ENCODE data around the gene COX11. TPM values are rescaled to one million over a fixed set of nuclear protein-coding genes. Genes with fewer than 3 reads are reported as not detected.
A peak's percentile ranks its signal among the peaks of the same experiment; 100 is the strongest.

COX11 gene
- polyA plus RNA-seq, 12 donors: 31.6 to 47.0 (median 36.9) TPM; not detected in 1

DNA sequence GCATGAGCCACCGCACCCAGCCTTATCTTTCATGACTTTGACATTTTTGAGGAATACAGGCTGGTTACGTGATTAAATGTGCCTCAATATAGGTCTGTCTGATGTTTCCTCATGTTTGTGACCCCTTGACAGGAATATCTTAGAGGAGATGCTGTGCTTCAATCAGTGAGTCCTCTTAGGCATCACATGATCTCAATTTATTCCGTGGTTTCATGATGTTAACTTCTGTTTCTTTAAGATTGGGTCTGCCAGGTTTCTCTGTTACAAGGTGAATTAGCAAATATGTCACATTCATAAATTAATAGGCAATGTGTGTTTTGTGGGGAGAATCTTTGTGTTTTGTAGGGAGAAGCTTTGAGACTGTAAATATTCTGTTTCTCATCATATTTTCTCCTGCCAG lies 3.4 kb upstream of the COX11 start:
- no peak for DNase-seq

DNA sequence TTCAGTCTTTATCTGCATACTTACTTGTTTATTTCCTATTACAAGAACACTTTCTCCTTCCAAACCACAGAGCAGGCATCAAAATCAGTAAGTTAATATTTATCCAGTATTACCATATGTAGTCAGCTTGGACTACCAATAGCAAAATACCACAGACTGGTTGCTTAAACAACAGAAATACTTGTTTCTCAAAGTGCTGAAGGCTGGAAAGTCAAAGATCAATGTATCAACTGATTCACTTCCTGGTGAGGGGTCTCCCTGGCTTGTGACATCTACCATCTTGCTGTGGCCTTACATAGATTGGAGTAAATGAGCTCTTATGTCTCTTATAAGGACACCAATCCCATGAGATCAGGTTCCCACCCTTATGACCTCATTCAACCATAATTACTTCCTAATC lies 2.7 kb upstream of the COX11 start:
- no peak for DNase-seq

DNA sequence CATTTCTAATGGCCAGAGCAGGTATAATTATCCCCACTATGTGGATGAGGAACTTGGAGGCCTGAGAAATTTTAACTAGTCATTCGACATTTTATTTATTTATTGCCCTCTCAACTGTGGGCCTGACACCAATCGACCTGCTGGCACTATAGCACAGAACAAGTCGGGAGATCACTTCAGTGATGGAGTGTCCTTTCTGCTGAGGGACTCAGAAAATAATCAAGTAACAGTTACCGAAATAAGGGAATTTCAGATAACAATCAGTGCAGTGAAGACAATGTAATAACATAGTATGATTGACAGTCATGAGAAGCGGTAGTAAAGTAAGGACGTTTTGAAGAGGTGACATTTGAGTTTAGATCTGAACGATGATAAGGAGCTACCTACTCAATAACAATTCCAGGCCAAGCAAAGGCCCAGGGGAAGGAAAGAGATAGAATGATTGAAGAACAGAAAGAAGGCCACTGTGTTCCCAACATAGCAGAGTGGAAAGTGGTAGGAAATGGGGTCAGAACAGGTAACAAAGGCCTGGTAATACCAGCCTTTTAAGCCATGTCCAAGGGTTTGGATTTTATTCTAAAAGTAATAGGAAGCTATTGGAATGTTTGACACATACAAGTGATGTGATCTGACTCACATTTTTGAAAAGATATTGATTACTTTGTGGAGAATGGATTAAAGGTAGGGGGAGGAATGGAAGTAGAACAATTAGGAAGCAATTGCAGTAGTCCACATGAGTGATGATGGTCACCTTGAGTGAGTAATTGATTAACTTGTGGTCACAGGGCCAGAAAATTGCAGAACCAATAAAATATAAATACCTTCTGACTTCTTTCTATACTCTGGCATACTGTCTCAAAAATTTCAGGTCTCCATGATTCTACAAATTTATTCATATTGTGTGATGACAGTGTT lies 1.5 kb upstream of the COX11 start:
- no peak for DNase-seq

DNA sequence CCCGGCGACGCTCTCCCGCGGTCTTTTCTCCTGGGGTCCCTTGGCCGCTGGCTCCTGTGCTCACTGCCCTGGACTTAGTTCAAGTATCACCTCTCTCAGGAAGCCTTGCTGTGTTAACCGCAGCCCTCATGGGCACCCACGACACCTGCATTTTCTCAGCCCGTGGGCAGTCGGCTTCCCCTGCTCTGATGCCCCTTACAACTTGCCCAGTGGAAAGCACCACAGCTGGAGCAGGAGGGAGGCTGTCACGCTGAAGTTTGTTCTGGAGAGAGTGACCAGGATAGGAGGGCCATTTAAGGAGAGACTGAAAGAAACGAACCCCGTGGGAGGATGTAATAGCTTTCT lies 506 bp upstream of the COX11 start:
- no peak for DNase-seq

DNA sequence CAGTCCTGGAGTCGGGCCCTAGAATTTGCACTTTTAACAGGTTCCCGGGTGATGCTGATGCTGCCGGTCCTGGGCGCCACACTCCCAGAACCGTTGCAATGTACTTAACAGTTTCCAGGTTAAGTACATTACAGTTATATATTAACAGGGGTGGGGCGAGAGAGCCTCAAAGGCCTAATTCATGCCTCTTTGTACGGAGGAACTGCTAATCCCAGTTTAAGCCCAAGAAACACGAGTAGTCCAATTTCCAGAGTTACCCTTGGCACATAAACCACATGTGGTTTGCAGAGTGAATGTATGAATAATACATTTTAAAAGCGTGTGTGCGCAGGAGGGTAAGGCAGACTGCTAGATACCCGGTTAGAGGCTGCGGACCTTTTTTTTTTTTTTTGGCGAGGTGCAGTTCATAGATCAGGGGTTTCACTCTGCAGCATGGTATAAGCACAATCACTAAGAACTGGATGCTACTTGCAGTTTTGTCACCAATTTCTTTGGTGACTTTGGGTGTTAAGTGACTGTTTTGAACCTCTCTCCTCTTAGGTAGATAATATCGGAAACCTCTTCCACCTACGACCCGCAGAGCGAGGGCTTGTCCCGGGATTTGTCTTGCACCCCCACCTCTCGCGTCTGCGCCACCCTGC lies 713 bp downstream of the COX11 start:
- DNase-seq: peak; percentile 35

DNA sequence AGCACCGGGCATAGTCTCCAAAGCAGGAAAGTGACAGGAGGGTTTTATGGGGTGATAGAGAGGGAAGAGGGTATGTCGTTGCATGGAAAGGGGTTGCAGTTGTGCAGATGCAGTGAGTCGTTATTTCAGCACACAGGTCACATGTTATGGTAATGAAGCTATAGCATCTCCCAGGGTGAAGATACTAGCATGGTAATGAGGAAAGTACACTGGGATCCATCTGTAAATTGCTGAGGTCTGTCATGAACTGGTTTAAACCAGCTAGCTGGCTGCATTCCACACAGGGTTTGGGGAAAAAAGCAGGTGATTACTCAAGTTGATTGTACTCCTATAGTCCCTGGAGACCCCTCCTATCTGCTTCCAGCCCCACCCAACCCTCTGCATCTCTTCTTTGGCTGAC lies 11.7 kb downstream of the COX11 start:
- DNase-seq: no peak

DNA sequence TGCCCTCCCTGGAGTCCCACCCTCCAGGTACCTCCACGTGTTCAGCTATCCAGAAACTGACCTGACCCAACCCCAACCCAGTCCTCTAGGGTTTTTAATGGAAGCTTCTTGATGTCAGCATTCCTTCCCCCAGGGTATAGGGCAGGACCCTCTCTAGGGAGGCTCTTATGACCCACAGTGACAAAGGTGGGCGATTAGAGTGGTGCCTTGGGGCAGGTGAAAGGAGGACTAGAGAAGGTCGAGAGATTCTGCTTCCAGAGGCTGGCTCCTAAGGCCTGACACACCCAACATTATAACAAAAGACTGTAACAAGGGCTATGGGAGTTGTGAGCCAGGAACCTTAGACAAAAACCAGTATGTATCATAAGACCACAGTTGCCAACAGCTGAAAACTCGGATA lies 17.2 kb downstream of the COX11 start:
- no peak for DNase-seq

DNA sequence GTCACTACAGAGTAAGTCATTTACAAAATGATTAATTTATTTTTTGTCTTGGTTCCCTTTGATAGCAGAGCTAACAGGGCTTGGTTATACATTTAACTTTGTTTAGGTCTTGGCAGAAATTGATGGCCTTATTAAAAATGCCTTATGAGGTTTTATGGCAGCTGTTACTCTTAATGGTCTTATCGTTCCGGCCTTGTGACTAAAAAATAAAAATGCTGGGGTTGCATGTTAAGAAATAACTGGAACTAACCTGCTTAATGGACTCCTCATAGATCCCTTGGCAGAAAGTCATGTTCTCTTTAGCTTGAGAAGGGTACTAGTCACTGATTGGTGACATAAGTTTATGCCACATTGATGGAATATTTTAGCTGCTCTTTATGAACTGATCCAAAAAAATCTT lies 18.3 kb downstream of the COX11 start:
- no peak for DNase-seq

DNA sequence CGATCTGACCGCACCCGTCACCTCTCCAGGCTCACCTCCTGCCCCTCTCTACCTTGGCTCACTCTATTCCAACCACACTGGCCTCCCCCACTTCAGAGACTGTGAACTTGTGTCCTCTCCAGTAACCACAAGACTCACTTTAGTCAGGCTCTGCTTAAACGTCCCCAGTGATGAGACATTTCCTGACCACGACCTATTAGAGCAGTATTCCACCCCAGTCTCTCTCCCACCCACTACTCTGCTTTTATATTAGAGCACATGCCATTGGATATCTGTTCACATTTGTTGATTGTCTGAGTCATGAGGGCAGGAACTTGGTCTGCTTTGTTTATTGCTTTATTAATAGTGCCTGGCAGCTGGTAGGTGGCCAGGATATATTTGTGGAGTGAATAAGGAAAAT lies 20.1 kb downstream of the COX11 start:
- no peak for DNase-seq

DNA sequence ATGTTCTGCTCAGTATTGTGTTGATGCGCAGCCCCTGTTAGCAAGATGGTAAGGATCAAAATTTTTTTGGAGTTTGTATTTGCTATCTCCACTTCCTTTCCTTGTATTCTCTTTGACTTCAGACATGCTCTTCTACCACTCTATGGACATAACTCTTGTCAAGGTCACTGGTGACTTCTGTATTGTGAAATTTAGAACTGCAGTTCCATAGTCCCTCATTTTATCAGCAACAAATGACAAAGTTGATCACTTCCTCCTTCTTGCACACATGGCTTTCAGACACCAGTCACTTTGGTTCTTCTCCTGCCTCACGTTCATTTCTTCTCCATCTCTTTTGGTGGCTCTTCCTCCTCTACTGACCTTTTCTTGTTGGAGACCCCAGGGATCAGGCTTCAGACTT lies 21.1 kb downstream of the COX11 start:
- DNase-seq: no peak

DNA sequence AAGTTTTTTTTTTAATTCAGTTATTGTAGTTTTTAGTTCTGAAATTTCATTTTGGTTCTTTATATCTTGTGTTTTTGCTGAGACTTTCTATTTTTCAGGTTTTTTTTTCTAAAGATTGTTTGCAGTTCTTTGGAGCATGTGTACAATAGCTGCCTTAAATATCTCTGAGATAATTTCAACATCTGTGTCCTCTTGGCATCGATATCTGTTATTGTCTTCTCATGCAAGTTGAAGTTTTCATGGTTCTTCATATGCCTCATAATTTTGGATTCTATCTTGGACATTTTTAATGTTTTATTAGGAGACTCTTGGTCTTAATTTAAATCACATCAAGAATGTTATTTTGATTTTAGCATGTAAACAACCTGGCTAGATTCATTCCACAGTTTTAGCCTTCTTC lies 22.8 kb downstream of the COX11 start:
- no peak for DNase-seq

DNA sequence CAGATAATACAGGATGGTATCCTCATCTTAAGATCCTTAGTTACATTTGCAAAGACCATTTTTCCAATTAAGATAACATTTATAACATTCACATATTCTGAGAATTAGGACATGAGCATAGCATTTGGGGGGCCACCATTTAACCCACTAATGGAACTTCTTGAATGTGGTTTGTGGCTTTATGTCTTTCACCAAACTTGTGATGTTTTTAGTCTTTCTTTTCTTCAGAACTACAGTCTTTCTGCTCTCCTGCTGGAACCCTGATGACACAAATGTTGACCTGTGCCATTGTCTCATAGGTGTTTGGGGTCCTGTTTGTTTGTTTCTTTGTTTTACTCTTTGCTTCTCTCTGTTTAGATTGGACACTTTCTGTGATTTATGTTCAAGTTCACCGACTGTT lies 23.2 kb downstream of the COX11 start:
- DNase-seq: no peak

DNA sequence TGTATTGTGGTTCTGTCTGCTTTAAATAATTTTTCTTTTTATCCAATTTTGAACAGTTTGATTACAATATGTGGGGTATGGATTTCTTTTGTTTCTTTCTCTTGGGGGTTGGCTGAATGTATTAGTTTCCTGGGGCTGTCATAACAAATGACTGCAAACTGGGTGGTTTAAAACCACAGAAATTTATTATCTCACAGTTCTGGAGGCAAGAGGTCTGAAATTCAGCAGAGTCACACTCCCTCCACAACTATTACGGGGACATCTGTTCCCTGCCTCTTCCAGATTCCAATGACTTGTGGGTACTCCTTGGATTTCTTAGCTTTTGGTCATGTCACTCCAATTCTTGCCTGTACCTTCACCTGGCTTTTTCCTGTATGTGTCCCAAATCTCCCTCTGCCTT lies 23.7 kb downstream of the COX11 start:
- DNase-seq: no peak

DNA sequence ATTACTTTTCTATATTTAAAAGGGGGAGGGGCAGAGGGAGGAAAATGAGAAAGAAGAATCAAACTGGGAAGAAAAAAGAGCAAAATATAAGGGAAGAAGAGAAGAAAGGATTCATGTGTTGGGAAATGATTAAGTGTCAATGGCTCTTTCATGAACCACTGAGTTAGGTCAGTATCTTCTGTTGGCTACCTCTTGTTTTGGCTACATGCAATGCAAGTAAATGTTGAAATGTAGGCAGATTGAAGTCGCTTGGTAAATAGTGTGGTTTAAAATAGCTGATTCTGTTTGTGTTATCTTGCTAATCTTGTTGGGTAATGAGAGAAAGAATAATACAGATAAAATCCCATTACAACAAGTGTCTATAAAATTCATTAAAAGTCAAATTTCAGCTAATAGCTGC lies 27.2 kb downstream of the COX11 start:
- no peak for DNase-seq

DNA sequence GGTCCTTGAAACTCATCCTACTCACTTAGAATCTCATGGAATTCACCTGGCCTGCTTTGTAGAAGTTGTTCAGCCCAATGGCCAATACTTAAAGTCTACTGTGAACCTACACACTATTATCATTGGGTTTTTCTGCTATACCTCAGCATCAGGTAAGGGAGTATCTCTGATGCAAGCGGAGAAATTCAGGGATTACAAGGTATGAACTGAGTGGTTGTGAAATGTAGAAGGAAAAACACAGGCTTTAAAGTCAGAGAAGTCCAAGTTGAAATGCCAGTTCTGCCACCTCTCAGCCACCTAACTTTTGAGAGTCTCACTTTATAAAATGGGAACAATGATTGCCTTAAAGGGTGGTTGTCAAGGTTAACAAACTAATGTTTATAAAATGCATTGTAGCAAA lies 31.0 kb downstream of the COX11 start:
- no peak for DNase-seq

DNA sequence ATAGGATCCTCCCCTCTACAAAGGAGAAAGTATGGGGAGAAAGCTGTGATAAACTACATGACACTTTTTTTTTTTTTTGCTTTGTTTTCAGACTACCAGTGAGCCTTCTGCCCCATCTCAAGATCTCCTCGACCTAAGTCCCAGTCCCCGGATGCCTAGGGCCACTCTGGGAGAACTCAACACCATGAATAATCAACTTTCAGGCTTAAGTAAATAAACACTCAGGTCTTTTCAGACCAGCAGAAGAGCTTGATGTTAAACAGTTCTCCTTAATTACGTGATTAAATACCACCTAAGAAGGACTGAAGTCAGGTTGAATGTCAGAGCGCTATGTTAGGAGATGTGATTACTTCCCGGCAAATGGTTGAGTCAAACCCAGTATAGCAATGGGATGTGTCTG lies 31.4 kb downstream of the COX11 start:
- no peak for DNase-seq

DNA sequence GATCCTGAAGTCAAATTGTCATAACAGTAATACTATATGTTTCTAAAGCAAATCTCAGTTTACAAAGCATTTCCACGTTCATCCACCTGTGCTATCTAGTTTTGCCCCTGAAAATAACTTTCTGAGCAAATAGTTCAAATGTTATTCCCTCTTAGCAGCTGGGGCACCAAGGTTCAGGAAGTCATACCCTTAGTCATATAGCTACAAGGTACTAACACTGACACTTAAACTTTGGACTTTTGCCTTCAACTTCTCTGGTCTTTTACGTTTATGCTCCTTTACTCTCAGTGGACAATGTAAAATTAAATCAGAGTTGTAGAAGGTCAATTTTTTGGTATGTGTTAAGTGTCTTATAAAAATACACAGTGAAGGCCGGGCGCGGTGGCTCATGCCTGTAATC lies 33.0 kb downstream of the COX11 start:
- no peak for DNase-seq

DNA sequence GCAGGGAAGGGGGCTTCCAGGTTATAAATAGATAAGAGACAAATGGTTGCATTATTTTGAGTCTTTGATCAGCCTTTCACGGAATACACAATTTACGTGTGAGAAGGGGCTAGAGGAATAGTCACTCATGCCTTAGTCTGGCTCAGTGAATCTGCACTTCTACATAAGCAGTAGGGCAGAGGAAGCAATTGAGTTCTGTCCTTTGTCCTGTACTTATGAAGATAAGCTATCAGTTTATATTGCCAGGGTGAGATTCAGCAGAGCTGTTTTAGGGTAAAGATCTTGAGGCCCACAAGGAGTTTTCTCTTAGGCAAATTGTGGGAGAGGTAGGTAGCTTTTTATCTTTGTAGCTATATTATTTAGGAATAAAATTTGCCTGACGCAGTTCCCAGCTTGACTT lies 34.5 kb downstream of the COX11 start:
- DNase-seq: no peak

DNA sequence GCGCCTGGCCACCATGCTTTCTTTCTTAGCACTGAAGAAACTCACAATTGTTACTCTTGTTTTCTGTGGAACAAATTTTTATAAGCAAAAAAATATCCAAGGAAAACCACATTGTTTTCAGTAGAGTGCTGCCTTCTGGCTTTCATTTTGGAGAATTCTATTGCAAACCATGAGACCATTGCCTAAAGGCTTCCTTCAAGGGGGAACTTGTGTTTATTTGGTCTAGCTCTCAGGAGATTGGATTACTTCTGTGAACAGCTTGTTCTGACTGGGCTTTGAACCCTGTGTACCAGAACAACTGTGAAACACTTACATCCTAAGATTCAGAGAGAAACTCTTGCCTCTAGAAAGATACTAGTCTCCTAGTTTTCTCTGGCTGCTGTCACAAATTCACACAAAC lies 35.7 kb downstream of the COX11 start:
- no peak for DNase-seq

DNA sequence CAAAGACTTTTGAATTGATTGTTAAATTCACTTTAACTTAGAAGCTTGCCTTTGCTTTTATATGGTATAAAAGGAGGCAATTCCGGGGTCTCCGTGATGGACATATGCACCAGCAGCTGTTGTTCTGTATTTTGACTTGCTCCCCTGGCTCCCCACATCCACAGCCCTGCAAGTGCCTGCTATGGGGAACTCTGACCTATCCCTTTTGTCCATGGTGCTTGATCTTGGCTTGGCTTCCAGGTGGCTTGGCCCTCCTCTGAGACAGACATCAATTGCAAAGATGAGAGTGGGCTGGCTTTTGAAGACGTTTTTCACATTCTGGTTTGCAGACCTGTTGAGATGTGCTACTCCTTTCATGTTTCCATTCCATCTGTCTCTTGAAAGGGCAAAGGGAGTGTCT lies 40.9 kb downstream of the COX11 start:
- DNase-seq: no peak

DNA sequence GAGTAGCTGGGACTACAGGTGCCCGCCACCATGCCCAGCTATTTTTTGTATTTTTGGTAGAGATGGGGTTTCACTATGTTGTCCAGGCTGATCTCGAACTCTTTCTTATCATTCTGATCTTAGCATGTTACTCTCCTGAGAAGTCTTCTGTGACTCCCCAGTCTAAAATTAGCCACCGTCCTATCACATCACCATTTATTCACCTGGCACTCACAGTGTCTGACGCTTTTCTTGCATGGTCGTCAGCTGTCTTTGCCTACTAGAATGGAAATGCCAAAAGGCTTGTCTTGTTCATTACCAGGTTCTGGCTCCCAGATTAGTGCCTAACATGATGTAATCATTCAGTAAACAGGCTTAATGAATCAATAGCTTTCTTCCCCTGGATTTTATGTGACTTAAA lies 44.0 kb downstream of the COX11 start:
- no peak for DNase-seq

DNA sequence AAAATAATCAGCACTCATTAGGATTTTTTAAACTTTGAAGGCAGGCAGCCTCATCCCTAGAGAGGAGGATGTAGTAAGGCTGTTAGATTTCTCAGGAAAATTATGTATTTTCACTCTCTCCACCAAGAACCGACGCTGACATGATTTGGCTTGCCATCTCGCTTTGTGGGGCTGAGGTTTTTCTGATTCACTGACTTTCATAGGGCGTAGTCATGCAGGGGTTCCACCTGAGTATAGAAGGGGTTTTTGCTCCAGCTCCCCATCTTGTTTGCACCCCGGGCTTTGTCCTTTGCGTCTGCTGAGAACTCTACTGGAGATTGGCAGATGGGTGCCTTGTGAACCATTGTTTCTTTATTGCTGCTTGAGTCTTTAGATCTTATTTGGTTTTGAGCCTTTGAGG lies 47.6 kb downstream of the COX11 start:
- DNase-seq: no peak

DNA sequence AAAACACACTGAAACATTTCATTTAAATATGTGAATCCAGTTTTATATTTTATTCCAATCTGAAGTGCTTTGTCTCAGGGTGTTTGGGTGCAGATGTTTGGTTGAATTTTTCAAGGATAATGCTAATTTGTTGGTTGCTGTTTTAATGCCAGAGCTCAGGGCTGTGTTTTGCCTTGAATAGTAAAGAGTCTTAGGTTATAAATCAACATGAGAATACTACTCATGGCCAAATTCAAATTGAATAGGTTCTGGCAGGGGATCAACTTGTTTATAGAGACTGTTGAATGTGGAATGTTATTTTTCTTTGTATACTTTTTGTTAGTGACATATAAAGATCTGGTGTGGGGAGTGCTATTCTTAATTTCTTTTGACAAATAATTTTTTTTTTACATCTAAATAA lies 49.0 kb downstream of the COX11 start:
- DNase-seq: no peak

DNA sequence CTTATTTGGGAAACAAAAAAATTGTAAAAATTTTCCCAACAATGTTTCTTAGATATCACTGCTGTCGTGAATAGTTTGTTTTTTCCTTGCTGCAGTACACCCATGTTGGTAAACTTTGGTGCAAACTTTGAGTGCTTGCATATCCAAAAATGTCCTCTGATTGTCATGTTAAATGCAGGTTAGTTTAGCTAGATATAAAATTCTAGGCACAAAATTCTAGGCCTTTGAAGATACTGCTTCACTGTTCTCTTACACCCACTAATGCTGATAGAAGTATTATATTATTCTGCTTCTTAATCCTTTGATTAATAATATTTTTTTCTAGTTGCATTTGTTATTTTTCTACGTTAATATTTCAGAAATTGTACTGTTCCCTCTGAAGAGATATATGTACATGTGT lies 51.7 kb downstream of the COX11 start:
- DNase-seq: no peak
